ENCODE measurements around the gene MAL.

- TF ChIP-seq POLR2A (IDR thresholded peaks at IDR 0.05; ENCODE audit: low read depth, low read length) (no peak), POLR2AphosphoS5 (IDR thresholded peaks at IDR 0.05; ENCODE audit: low read depth, low read length) (no peak), TAF1 (IDR thresholded peaks at IDR 0.05; ENCODE audit: borderline replicate concordance, low read depth, low read length) (no peak)
These were observed 7.7 kb upstream of the MAL start for GRCh38 chr2:95017836-95018235.

All from GM12892 (cell line).